ENCODE data around the gene GTF2H2C_2.
"Not testable (repeated sequence)": the region's sequence is repeated elsewhere in the genome, so short reads cannot be mapped to it uniquely, and the experiment has no call there.

DNA sequence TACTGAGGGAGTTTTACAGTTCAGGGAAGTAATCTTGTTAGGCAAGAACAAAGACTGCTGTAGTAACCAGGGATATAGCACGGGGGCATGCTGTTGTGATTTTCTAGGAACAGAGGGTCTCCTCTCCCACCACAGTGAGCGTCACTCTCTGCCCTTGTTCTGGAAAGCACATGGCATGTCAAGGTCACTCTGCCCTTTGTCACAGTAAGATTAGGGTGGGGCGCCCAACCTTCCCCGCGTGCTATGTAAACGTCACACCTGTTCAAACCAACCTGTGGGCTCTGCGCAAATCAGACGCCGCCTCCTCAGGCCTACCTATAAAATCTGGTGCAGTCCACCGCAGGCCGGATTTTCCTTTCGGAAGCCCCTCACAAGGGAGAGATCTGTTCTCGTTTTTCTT lies 44.0 kb downstream of the GTF2H2C_2 start:
- TF ChIP-seq, protein P1, sequence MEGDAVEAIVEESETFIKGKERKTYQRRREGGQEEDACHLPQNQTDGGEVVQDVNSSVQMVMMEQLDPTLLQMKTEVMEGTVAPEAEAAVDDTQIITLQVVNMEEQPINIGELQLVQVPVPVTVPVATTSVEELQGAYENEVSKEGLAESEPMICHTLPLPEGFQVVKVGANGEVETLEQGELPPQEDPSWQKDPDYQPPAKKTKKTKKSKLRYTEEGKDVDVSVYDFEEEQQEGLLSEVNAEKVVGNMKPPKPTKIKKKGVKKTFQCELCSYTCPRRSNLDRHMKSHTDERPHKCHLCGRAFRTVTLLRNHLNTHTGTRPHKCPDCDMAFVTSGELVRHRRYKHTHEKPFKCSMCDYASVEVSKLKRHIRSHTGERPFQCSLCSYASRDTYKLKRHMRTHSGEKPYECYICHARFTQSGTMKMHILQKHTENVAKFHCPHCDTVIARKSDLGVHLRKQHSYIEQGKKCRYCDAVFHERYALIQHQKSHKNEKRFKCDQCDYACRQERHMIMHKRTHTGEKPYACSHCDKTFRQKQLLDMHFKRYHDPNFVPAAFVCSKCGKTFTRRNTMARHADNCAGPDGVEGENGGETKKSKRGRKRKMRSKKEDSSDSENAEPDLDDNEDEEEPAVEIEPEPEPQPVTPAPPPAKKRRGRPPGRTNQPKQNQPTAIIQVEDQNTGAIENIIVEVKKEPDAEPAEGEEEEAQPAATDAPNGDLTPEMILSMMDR (IDR thresholded peaks at IDR 0.05): not testable (repeated sequence)
- not testable (repeated sequence) for TF ChIP-seq EZH2 (IDR thresholded peaks at IDR 0.05)

All from neural progenitor cell (in vitro differentiated cells).